Right lobe of liver (tissue), 6 donors: ENCODE measurements around the gene LMBR1. TPM values are rescaled to one million over a fixed set of nuclear protein-coding genes. Genes with fewer than 3 reads are reported as not detected.

Source experiments
- ATAC-seq, 4 donors: fragments of 200-7000 bp; cut with Tn5 transposase; one replicate each; pipeline ENCODE4 v1.9.1; 2020; ENCODE audit warnings: mild to moderate bottlenecking in 4 of 4, moderate library complexity in 4 of 4
- DNase-seq, 3 donors: peaks; one replicate each; pipeline ENCODE4 v3.0.0-alpha.2; 2020
- H3K27ac ChIP-seq, 3 donors: fragments of 200-600 bp; one replicate each; pipeline ENCODE4 v1.8.0; 2022
- H3K27me3 ChIP-seq, 2 donors: fragments of 200-600 bp; one replicate each; pipeline ENCODE4 v1.8.0; 2022
- H3K36me3 ChIP-seq, 4 donors: fragments of 200-600 bp; sonication (generic) in 1 of 4; one replicate each; pipeline versions ENCODE4 v1.5.1 to v1.8.0; 2017 to 2022; ENCODE audit warnings: control low read depth in 1 of 4
- H3K4me1 ChIP-seq, 4 donors: fragments of 200-600 bp; sonication (generic) in 1 of 4; one replicate each; pipeline versions ENCODE4 v1.5.1 to v1.8.0; 2017 to 2022; ENCODE audit warnings: control low read depth in 1 of 4
- H3K4me3 ChIP-seq, 3 donors: fragments of 200-600 bp; one replicate each; pipeline ENCODE4 v1.8.0; 2022
- H3K9me3 ChIP-seq, 4 donors: fragments of 200-600 bp; sonication (generic) in 1 of 4; one replicate each; pipeline versions ENCODE4 v1.5.1 to v1.8.0; 2017 to 2022; ENCODE audit warnings: control low read depth in 1 of 4
- CTCF ChIP-seq, 4 donors: fragments of 200-600 bp in 3 of 4; fragments of 450-650 bp in 1 of 4; IDR thresholded peaks; one replicate each; pipeline versions ENCODE4 v1.5.1 to v1.8.0; 2016 to 2022; ENCODE audit warnings: antibody characterized with exemption in 4 of 4, mild to moderate bottlenecking in 2 of 4
- POLR2A ChIP-seq: fragments of 450-650 bp; IDR thresholded peaks from one replicate; pipeline ENCODE4 v1.6.1; 2017; ENCODE audit warnings: antibody characterized with exemption, mild to moderate bottlenecking
- WGBS: methylation state at CpG from one replicate; pipeline ENCODE4 v1.1.6; 2018; ENCODE audit warnings: low coverage, low lambda C conversion rate; ENCODE audit not compliant: insufficient coverage; ENCODE audit errors: missing lambda C conversion rate; 5-methylcytosine and 5-hydroxymethylcytosine counted together
- intact Hi-C, 2 donors: fragments of 100-400 bp; cut with DNase I; formaldehyde crosslinking; loops; one replicate each; pipeline versions ENCODE4 v1.11.2 to v1.14.1; 2022
- total RNA-seq, 6 experiments: library from RNA; depleted of rRNA in 2 of 6; stranded (reverse); fragments of >200 nt in 2 of 6; fragmentation: NEBNext Ultra II Directional in 3 of 6; extraction: Animal tissue kit (Norgen Biotek cat#: 25700) in 3 of 6; gene quantifications; one replicate each; pipeline versions ENCODE4 v1.1.0 to v1.2.4, GENCODE V29; 2016 to 2023
- donor health status: DM: no; HTN: yes; CAD: no.
- donor health status: DM: no; HTN: no; CAD: no.
- donor health status: DM: no; HTN: no; CAD: no.
- donor health status: DM: no; HTN: yes; CAD: no.
- donor health status: DM: no; HTN: yes; CAD: no.

LMBR1 gene
- total RNA-seq, 6 experiments from 2014 or later, result 25.1 to 34.5 (median 31.7) TPM

GRCh38 chr7:156656598-156656997 is 236.4 kb downstream of the LMBR1 start:
- H3K27me3 ChIP-seq, result no peaks in the 10 kb centered on the region
- no peaks in the 10 kb centered on the region for H3K9me3 ChIP-seq
- no peak for TF ChIP-seq CTCF (IDR thresholded peaks at IDR 0.05)
- no peak for TF ChIP-seq POLR2A
- intact Hi-C loops, result no loop called here
- ATAC-seq (no peak), DNase-seq (no peak)
- WGBS, result 69% methylated on average over 5 of the region's 7 CpGs
- no peaks in the 10 kb centered on the region for H3K36me3 ChIP-seq
- H3K4me1 ChIP-seq, result no peaks in the 10 kb centered on the region
- H3K27ac ChIP-seq, result no peak overlapping the region
- no peak overlapping the region for H3K4me3 ChIP-seq

GRCh38 chr7:156655983-156656382 is 237.0 kb downstream of the LMBR1 start:
- H3K9me3 ChIP-seq, result no peaks in the 10 kb centered on the region
- H3K4me1 ChIP-seq, result no peaks in the 10 kb centered on the region
- WGBS, result 31% methylated on average over 4 of the region's 4 CpGs
- ATAC-seq (peak in 1 of 4 donors; percentile 19), DNase-seq (no peak)
- no peak for TF ChIP-seq POLR2A
- H3K27ac ChIP-seq, result no peak overlapping the region
- no peaks in the 10 kb centered on the region for H3K27me3 ChIP-seq
- H3K36me3 ChIP-seq, result no peaks in the 10 kb centered on the region
- intact Hi-C loops, result no loop called here
- no peak overlapping the region for H3K4me3 ChIP-seq

- intact Hi-C loops, result no loop called here
- ATAC-seq, result no peak
Measured at GRCh38 chr7:156655251-156655650, 237.7 kb downstream of the LMBR1 start.

GRCh38 chr7:156654511-156655234 is 238.3 kb downstream of the LMBR1 start:
- H3K27ac ChIP-seq, result no peak overlapping the region
- H3K4me3 ChIP-seq, result no peak overlapping the region
- H3K27me3 ChIP-seq, result no peaks in the 10 kb centered on the region
- no peaks in the 10 kb centered on the region for H3K4me1 ChIP-seq
- no peak for TF ChIP-seq POLR2A
- TF ChIP-seq CTCF (IDR thresholded peaks at IDR 0.05), result no peak
- DNase-seq (no peak), ATAC-seq (no peak)
- 78% methylated on average over 4 of the region's 10 CpGs for WGBS
- intact Hi-C loops, result no loop called here
- H3K9me3 ChIP-seq, result no peaks in the 10 kb centered on the region
- H3K36me3 ChIP-seq, result no peaks in the 10 kb centered on the region

More at GRCh38 chr7:156655251-156655650, 237.7 kb downstream of the LMBR1 start:
- Histone ChIP-seq H3K36me3 (no peaks in the 10 kb centered on the region), H3K4me3 (no peak overlapping the region), H3K9me3 (no peaks in the 10 kb centered on the region), H3K27me3 (no peaks in the 10 kb centered on the region), H3K27ac (no peak overlapping the region), H3K4me1 (no peaks in the 10 kb centered on the region)
- WGBS, result 89% methylated on average over 5 of the region's 6 CpGs
- no peak for DNase-seq
- TF ChIP-seq POLR2A (no peak), CTCF (IDR thresholded peaks at IDR 0.05) (no peak)

- Histone ChIP-seq H3K4me1 (no peaks in the 10 kb centered on the region), H3K9me3 (no peaks in the 10 kb centered on the region), H3K36me3 (no peaks in the 10 kb centered on the region), H3K27me3 (no peaks in the 10 kb centered on the region), H3K27ac (no peak overlapping the region), H3K4me3 (no peak overlapping the region)
- no peak for DNase-seq
- 89% methylated on average over 8 of the region's 8 CpGs for WGBS
- intact Hi-C loops, result no loop called here
- ATAC-seq, result no peak
- no peak for TF ChIP-seq CTCF (IDR thresholded peaks at IDR 0.05)
- TF ChIP-seq POLR2A, result no peak
Measured at GRCh38 chr7:156652886-156653568, 240.0 kb downstream of the LMBR1 start.
